Sigmoid colon (tissue), 7 donors: Measurements from ENCODE around the gene REN. TPM values are rescaled to one million over a fixed set of nuclear protein-coding genes. Genes with fewer than 3 reads are reported as not detected.

Experiments
- DNase-seq: peaks from one replicate; pipeline ENCODE4 v3.0.0-alpha.2; 2019
- H3K27ac ChIP-seq, 4 donors: fragments of 200-600 bp; sonication (generic); one replicate each; pipeline ENCODE4 v1.5.1; 2016 to 2019; ENCODE audit warnings: mild to moderate bottlenecking in 1 of 4
- H3K27me3 ChIP-seq, 3 donors: fragments of 200-600 bp; sonication (generic); one replicate each; pipeline ENCODE4 v1.5.1; 2019; ENCODE audit warnings: mild to moderate bottlenecking in 1 of 3
- H3K36me3 ChIP-seq, 4 donors: fragments of 200-600 bp; sonication (generic); one replicate each; pipeline ENCODE4 v1.5.1; 2016 to 2019
- H3K4me1 ChIP-seq, 4 donors: fragments of 200-600 bp; sonication (generic); one replicate each; pipeline ENCODE4 v1.5.1; 2017 to 2019
- H3K4me3 ChIP-seq, 4 donors: fragments of 200-600 bp; sonication (generic); one replicate each; pipeline ENCODE4 v1.5.1; 2017 to 2019; ENCODE audit warnings: mild to moderate bottlenecking in 2 of 4, moderate library complexity in 1 of 4
- H3K9me3 ChIP-seq, 4 donors: fragments of 200-600 bp in 3 of 4; sonication (generic) in 3 of 4; one replicate each; pipeline versions ENCODE4 v1.5.1 to v1.6.1; 2013 to 2019
- EP300 ChIP-seq, 4 donors: sonication (generic); formaldehyde crosslinking; IDR thresholded peaks; one replicate each; pipeline ENCODE4 v1.6.1; 2017; ENCODE audit warnings: antibody characterized with exemption in 4 of 4
- POLR2A ChIP-seq, 2 donors: fragments of 450-650 bp; IDR thresholded peaks; one replicate each; pipeline ENCODE4 v1.6.1; 2016; ENCODE audit warnings: antibody characterized with exemption in 2 of 2, mild to moderate bottlenecking in 2 of 2, moderate library complexity in 2 of 2
- POLR2AphosphoS5 ChIP-seq, 4 donors: sonication (generic); formaldehyde crosslinking; IDR thresholded peaks; one replicate each; pipeline ENCODE4 v1.6.1; 2017; ENCODE audit warnings: antibody characterized with exemption in 4 of 4
- WGBS, 2 donors: extraction: QIAGEN DNeasy Blood & Tissue Kit; methylation state at CpG; one replicate each; pipeline ENCODE4 v1.1.7; 2013; 5-methylcytosine and 5-hydroxymethylcytosine counted together
- intact Hi-C: fragments of 100-400 bp; cut with DNase I; formaldehyde crosslinking; loops from one replicate; pipeline ENCODE4 v1.15.1; 2023
- polyA plus RNA-seq, 3 donors: library from polyadenylated mRNA; stranded (reverse); fragments of 200-250 nt; gene quantifications; one replicate each; pipeline ENCODE4 v1.2.3, GENCODE V29; 2013
- total RNA-seq, 4 donors: library from RNA; depleted of rRNA; stranded (reverse); fragments of >200 nt; gene quantifications; one replicate each; pipeline ENCODE4 v1.1.0, GENCODE V29; 2016
- TF ChIP-seq, protein P1 (sequence below), 4 experiments: fragments of 450-650 bp in 3 of 4; fragments of 200-600 bp in 1 of 4; IDR thresholded peaks; one replicate each; pipeline ENCODE4 v1.5.1; 2016 to 2019; ENCODE audit warnings: antibody characterized with exemption in 4 of 4, mild to moderate bottlenecking in 3 of 4, moderate library complexity in 2 of 4
- donor health status: healthy with polysubstance abuse.
- donor health status: Bipolar disorder and iron deficiency.
- donor health status: healthy.

REN gene
- total and polyA plus RNA-seq, 7 donors: 0.32 to 1.8 (median 0.92) TPM; not detected in 4

GRCh38 chr1:204194080-204194479 lies 27.9 kb upstream of the REN start:
- H3K27ac ChIP-seq: no peak overlapping the region
- DNase-seq: no peak
- H3K4me1 ChIP-seq: peaks cover 0 to 7% (median 0%) of the 10 kb centered on the region in 4 donors
- TF ChIP-seq POLR2AphosphoS5 (IDR thresholded peaks at IDR 0.05) (no peak), POLR2A (IDR thresholded peaks at IDR 0.05) (no peak), EP300 (IDR thresholded peaks at IDR 0.05) (no peak)
- TF ChIP-seq, protein P1, sequence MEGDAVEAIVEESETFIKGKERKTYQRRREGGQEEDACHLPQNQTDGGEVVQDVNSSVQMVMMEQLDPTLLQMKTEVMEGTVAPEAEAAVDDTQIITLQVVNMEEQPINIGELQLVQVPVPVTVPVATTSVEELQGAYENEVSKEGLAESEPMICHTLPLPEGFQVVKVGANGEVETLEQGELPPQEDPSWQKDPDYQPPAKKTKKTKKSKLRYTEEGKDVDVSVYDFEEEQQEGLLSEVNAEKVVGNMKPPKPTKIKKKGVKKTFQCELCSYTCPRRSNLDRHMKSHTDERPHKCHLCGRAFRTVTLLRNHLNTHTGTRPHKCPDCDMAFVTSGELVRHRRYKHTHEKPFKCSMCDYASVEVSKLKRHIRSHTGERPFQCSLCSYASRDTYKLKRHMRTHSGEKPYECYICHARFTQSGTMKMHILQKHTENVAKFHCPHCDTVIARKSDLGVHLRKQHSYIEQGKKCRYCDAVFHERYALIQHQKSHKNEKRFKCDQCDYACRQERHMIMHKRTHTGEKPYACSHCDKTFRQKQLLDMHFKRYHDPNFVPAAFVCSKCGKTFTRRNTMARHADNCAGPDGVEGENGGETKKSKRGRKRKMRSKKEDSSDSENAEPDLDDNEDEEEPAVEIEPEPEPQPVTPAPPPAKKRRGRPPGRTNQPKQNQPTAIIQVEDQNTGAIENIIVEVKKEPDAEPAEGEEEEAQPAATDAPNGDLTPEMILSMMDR (IDR thresholded peaks at IDR 0.05): no peak
- no peaks in the 10 kb centered on the region for H3K36me3 ChIP-seq
- H3K9me3 ChIP-seq: no peaks in the 10 kb centered on the region
- WGBS, 2 donors: 22 to 75% methylated on average over 2 of the region's 2 CpGs
- H3K27me3 ChIP-seq: peaks cover 6 to 59% (median 8%) of the 10 kb centered on the region in 3 donors
- no peak overlapping the region for H3K4me3 ChIP-seq
- intact Hi-C loops: no loop called here

DNA sequence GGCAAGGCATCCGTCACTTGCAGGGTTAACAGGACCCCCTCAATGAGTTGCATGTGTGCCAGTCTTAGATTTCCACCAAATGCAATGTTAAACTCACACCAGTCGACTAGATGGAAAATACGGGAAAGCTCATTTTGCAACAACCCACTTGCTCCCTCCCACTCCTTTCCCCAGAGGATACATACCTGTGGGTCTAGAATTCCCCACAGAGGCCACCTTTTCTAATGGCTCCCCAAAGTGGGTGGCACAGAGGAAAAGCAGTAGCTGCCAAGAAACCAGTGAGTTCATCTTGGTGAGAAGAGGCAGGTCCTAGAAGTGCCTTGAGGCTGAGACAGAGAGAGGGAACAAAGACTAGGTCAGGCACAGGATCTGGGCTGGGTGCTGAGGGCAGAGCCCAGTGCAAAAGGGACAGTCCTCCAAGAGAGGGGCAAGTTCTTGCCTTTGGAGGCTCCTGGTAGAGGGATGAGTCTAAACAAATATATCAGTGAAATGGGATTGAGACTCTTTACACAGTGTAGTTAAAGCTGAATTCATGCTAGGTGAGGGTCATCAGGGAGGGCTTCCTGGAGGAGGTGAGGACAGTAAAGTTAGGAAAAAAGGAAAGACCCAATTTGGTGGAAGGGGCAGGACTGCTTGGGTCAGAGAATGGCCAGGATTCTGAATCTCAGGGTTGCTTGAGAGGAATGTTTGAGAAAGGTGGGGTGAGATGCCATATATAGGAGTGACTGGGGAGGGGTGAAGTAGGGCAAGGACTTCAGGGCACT lies 26.6 kb upstream of the REN start:
- no peaks in the 10 kb centered on the region for H3K36me3 ChIP-seq

GRCh38 chr1:204192046-204192445 lies 25.9 kb upstream of the REN start:
- intact Hi-C loops: no loop called here
- H3K4me1 ChIP-seq: peaks cover 0 to 7% (median 0%) of the 10 kb centered on the region in 4 donors
- no peak for DNase-seq
- no peaks in the 10 kb centered on the region for H3K9me3 ChIP-seq
- peaks cover 10 to 70% (median 11%) of the 10 kb centered on the region in 3 donors for H3K27me3 ChIP-seq
- H3K36me3 ChIP-seq: no peaks in the 10 kb centered on the region
- no peak overlapping the region for H3K4me3 ChIP-seq
- 94 to 96% methylated on average over 2 of the region's 2 CpGs for WGBS, 2 donors
- no peak overlapping the region for H3K27ac ChIP-seq
- TF ChIP-seq EP300 (IDR thresholded peaks at IDR 0.05): no peak
- no peak for TF ChIP-seq POLR2AphosphoS5 (IDR thresholded peaks at IDR 0.05)
- TF ChIP-seq POLR2A (IDR thresholded peaks at IDR 0.05): no peak
- TF ChIP-seq, protein P1 (IDR thresholded peaks at IDR 0.05): no peak

More for the DNA sequence above, 26.6 kb upstream of the REN start:
- no peaks in the 10 kb centered on the region for H3K9me3 ChIP-seq
- no peak overlapping the region for H3K27ac ChIP-seq
- intact Hi-C loops: no loop called here
- H3K4me3 ChIP-seq: no peak overlapping the region
- TF ChIP-seq EP300 (IDR thresholded peaks at IDR 0.05) (no peak), POLR2A (IDR thresholded peaks at IDR 0.05) (no peak), POLR2AphosphoS5 (IDR thresholded peaks at IDR 0.05) (no peak)
- TF ChIP-seq, protein P1 (IDR thresholded peaks at IDR 0.05): no peak
- WGBS, 2 donors: 83 to 88% methylated on average over 3 of the region's 3 CpGs
- peaks cover 0 to 7% (median 0%) of the 10 kb centered on the region in 4 donors for H3K4me1 ChIP-seq
- peaks cover 6 to 66% (median 10%) of the 10 kb centered on the region in 3 donors for H3K27me3 ChIP-seq
- DNase-seq: no peak

GRCh38 chr1:204191456-204191855 lies 25.3 kb upstream of the REN start:
- Histone ChIP-seq H3K27me3 (peaks cover 10 to 68% (median 11%) of the 10 kb centered on the region in 3 donors), H3K4me1 (peaks cover 0 to 7% (median 0%) of the 10 kb centered on the region in 4 donors), H3K27ac (no peak overlapping the region), H3K4me3 (no peak overlapping the region), H3K36me3 (no peaks in the 10 kb centered on the region), H3K9me3 (no peaks in the 10 kb centered on the region)
- intact Hi-C loops: no loop called here
- WGBS, 2 donors: 66 to 83% methylated on average over 7 of the region's 7 CpGs
- TF ChIP-seq, protein P1 (IDR thresholded peaks at IDR 0.05): no peak
- TF ChIP-seq EP300 (IDR thresholded peaks at IDR 0.05) (no peak), POLR2A (IDR thresholded peaks at IDR 0.05) (no peak), POLR2AphosphoS5 (IDR thresholded peaks at IDR 0.05) (no peak)
- no peak for DNase-seq
